SK-N-MC (cell line): Measurements from ENCODE around the gene NARF.

Source experiments
- EZH2 ChIP-seq: fragments of 200-600 bp; sonication (generic); IDR thresholded peaks from one replicate; pipeline ENCODE4 v1.6.1; 2017; ENCODE audit warnings: antibody characterized with exemption
- FOXP2 ChIP-seq: optimal IDR thresholded peaks from 2 replicates; pipeline ENCODE3; 2011; ENCODE audit warnings: mild to moderate bottlenecking, moderate library complexity; ENCODE audit not compliant: insufficient read depth; ENCODE audit errors: extremely low read length, control extremely low read depth
- POLR2AphosphoS5 ChIP-seq: IDR thresholded peaks from 2 replicates; pipeline ENCODE4 v1.6.1; 2012; ENCODE audit warnings: mild to moderate bottlenecking, low read depth, low read length, borderline replicate concordance

DNA sequence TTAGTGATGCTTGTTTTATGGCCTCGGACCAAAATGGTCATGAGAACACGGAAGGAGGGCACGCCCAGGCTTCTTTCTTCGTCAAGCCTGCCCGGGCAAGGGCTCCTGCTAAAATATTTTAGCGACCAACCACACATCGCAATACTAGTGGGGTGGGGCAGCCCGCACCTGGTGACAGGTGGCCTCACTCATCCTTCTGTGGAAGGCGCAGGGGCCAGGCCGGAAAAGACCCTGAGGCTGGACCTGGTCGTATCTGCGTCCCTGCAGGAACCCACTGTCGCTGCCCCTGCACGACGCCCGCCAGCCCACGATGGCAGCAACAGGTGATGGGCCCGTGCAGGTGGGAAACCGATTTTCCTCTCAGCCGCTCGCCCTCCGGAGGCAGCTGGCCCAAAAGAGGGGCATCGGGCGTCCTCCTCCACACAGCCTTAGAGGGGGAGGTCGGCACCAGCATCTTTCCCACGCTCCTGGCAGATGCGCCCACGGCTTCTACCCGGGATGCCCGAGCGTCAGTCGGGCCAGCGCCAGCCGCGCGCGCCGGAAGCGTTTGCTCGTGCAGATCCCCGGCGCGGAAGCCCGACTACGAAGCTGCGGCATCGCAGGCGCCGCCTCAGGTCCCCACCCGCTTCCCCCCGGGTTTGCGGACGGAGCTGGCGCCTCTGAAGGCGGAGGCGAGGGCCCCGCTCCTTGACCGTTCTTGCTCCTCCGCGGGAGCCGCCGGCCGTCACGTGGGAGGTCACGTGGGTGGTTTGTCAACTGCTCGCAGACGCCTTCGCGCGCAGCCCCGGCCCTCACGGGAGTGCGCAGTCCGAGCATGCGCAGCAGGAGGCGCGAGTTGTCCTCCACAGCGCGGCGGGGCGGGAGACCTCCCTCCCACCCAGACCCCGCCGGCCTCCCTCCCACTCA lies 38.2 kb downstream of the NARF start:
- no peak for TF ChIP-seq EZH2
- TF ChIP-seq POLR2AphosphoS5: peak; percentile 89
- TF ChIP-seq FOXP2: no peak
